UCSD-AML1 (cell line): Measurements from ENCODE around the gene KRT8.

Source experiments
- DNase-seq: peaks from one replicate; lab custom pipeline; 2025; ENCODE audit not compliant: unreplicated experiment; lab: John Stamatoyannopoulos, UW

KRT8 gene

DNA sequence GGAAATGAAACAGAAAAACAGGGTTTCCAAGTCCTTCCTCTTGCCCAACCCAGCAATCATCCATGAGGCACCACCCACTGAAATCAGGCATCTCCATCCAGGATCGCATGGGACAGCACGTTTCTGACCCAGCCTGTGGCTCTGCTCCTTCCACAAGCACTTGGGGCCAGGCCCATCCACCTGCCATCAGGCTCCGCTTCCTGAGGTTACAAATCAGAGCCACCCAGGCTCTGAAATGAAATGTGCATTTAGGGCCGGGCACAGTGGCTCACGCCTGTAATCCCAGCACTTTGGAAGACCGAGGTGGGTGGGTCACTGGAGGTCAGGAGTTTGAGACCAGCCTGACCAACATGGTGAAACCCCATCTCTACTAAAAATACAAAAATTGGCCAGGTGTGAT lies 55.4 kb downstream of the KRT8 start:
- DNase-seq = no peak

- no peak for DNase-seq
Measured at GRCh38 chr12:52848661-52849255, 56.1 kb downstream of the KRT8 start, which contains the start of gene KRT78. TSS of gene KRT78 (minus strand) at chr12:52848994. CDS start at chr12:52848930, 64 bp downstream.

GRCh38 chr12:52847335-52848102 lies 57.4 kb downstream of the KRT8 start:
- no peak for DNase-seq
